Activated CD8-positive, alpha-beta T cell treated with anti-CD3 and anti-CD28 coated beads for 36 hours (primary cell): ENCODE measurements around the gene SPACA1. TPM values are rescaled to one million over a fixed set of nuclear protein-coding genes. Genes with fewer than 3 reads are reported as not detected.

Experiments
- ATAC-seq: fragments of 200-7000 bp; cut with Tn5 transposase; one replicate; pipeline ENCODE4 v1.10.0; 2021; ENCODE audit warnings: mild to moderate bottlenecking, moderate library complexity
- CTCF ChIA-PET: fragments of 350-600 bp; sonication (Branson Sonifier 250); formaldehyde crosslinking; loops from one replicate; lab custom pipeline; 2021; ENCODE audit warnings: antibody characterized with exemption; lab: Charles Lee
- POLR2A ChIA-PET: fragments of 350-600 bp; sonication (Branson Sonifier 250); formaldehyde crosslinking; loops from one replicate; lab custom pipeline; 2021; ENCODE audit warnings: antibody characterized with exemption; lab: Charles Lee
- DNase-seq: peaks from one replicate; pipeline ENCODE4 v3.0.0-alpha.2; 2020
- H3K27ac Mint-ChIP-seq: one replicate; pipeline ENCODE4 v1.8.0; 2021; ENCODE audit warnings: mild to moderate bottlenecking, mixed read lengths
- H3K27me3 Mint-ChIP-seq: one replicate; pipeline ENCODE4 v1.8.0; 2021; ENCODE audit warnings: mixed read lengths
- H3K36me3 Mint-ChIP-seq: one replicate; pipeline ENCODE4 v1.8.0; 2021; ENCODE audit warnings: low read depth, mixed read lengths
- H3K4me1 Mint-ChIP-seq: one replicate; pipeline ENCODE4 v1.8.0; 2021; ENCODE audit warnings: low read depth, mixed read lengths
- H3K4me3 Mint-ChIP-seq: one replicate; pipeline ENCODE4 v1.8.0; 2021; ENCODE audit warnings: mild to moderate bottlenecking, moderate library complexity, mixed read lengths
- H3K9me3 Mint-ChIP-seq: one replicate; pipeline ENCODE4 v1.8.0; 2021; ENCODE audit warnings: mixed read lengths
- CTCF ChIP-seq: fragments of 200-600 bp; IDR thresholded peaks from one replicate; pipeline ENCODE4 v1.8.0; 2022; ENCODE audit warnings: antibody characterized with exemption, mild to moderate bottlenecking
- intact Hi-C: fragments of 100-400 bp; cut with micrococcal nuclease; formaldehyde crosslinking; loops from one replicate; pipeline ENCODE4 v1.10.0; 2022
- total RNA-seq, 2 experiments: library from RNA; stranded (reverse); gene quantifications; one replicate each; pipeline ENCODE4 v1.2.3, GENCODE V29; 2021

The SPACA1 gene
- total RNA-seq, 2 experiments from 2014 or later = not detected

GRCh38 chr6:88050140-88050818 is 2.6 kb downstream of the SPACA1 start:
- no peaks in the 10 kb centered on the region for H3K4me1 Mint-ChIP-seq
- ChIA-PET POLR2A (no interaction called here), CTCF (no interaction called here)
- DNase-seq (no peak), ATAC-seq (no peak)
- no peaks in the 10 kb centered on the region for H3K36me3 Mint-ChIP-seq
- no peak for TF ChIP-seq CTCF
- no peak overlapping the region for H3K4me3 Mint-ChIP-seq
- intact Hi-C loops = no loop called here
- no peaks in the 10 kb centered on the region for H3K9me3 Mint-ChIP-seq
- no peak overlapping the region for H3K27ac Mint-ChIP-seq
- H3K27me3 Mint-ChIP-seq = peaks cover 23% of the 10 kb centered on the region

GRCh38 chr6:88059191-88059590 is 11.6 kb downstream of the SPACA1 start:
- POLR2A ChIA-PET = no interaction called here
- DNase-seq (no peak), ATAC-seq (no peak)
- CTCF ChIA-PET = no interaction called here
- Mint-ChIP-seq H3K27ac (no peak overlapping the region), H3K4me1 (no peaks in the 10 kb centered on the region), H3K9me3 (no peaks in the 10 kb centered on the region), H3K36me3 (no peaks in the 10 kb centered on the region), H3K27me3 (peaks cover 10% of the 10 kb centered on the region), H3K4me3 (no peak overlapping the region)
- no peak for TF ChIP-seq CTCF
- intact Hi-C loops = no loop called here

- no peaks in the 10 kb centered on the region for H3K4me1 Mint-ChIP-seq
- CTCF ChIA-PET = no interaction called here
These were observed 14.7 kb downstream of the SPACA1 start for GRCh38 chr6:88062376-88062775.

GRCh38 chr6:88072462-88072861 is 24.8 kb downstream of the SPACA1 start:
- intact Hi-C loops = no loop called here
- no peak for TF ChIP-seq CTCF
- DNase-seq = no peak
- ChIA-PET CTCF (no interaction called here), POLR2A (no interaction called here)
- ATAC-seq = no peak
- H3K4me3 Mint-ChIP-seq = no peak overlapping the region
- peaks cover 2% of the 10 kb centered on the region for H3K9me3 Mint-ChIP-seq
- H3K27ac Mint-ChIP-seq = no peak overlapping the region
- H3K36me3 Mint-ChIP-seq = no peaks in the 10 kb centered on the region
- H3K4me1 Mint-ChIP-seq = no peaks in the 10 kb centered on the region
- peaks cover 13% of the 10 kb centered on the region for H3K27me3 Mint-ChIP-seq

More at GRCh38 chr6:88062376-88062775, 14.7 kb downstream of the SPACA1 start:
- intact Hi-C loops = no loop called here
- TF ChIP-seq CTCF = no peak
- POLR2A ChIA-PET = no interaction called here
- no peak for DNase-seq
- Mint-ChIP-seq H3K27me3 (peaks cover 11% of the 10 kb centered on the region), H3K9me3 (no peaks in the 10 kb centered on the region), H3K36me3 (no peaks in the 10 kb centered on the region), H3K27ac (no peak overlapping the region), H3K4me3 (no peak overlapping the region)
- ATAC-seq = no peak

GRCh38 chr6:88074791-88075190 is 27.1 kb downstream of the SPACA1 start:
- no peak for TF ChIP-seq CTCF
- Mint-ChIP-seq H3K9me3 (peaks cover 2% of the 10 kb centered on the region), H3K36me3 (no peaks in the 10 kb centered on the region), H3K27ac (no peak overlapping the region), H3K27me3 (peaks cover 9% of the 10 kb centered on the region), H3K4me1 (no peaks in the 10 kb centered on the region), H3K4me3 (no peak overlapping the region)
- ATAC-seq (no peak), DNase-seq (no peak)
- ChIA-PET CTCF (no interaction called here), POLR2A (no interaction called here)
- intact Hi-C loops = no loop called here
